DOHH2 (cell line): ENCODE data around the gene CACNB4.
"Not testable (repeated sequence)": the region's sequence is repeated elsewhere in the genome, so short reads cannot be mapped to it uniquely, and the experiment has no call there.

Source experiments
- H3F3A ChIP-seq: fragments of 200-600 bp; sonication (generic), shearing (Covaris generic); 2 replicates; pipeline ENCODE4 v1.6.0; 2016; ENCODE audit warnings: antibody characterized with exemption, mild to moderate bottlenecking; ENCODE audit not compliant: control insufficient read depth, insufficient read depth
- H3K27ac ChIP-seq: fragments of 200-600 bp; sonication (generic); 2 replicates; pipeline ENCODE4 v1.5.1; 2014; ENCODE audit warnings: low read depth, mild to moderate bottlenecking, low read length, moderate library complexity
- H3K27me3 ChIP-seq: fragments of 200-600 bp; sonication (generic); 2 replicates; pipeline ENCODE4 v1.6.1; 2014; ENCODE audit warnings: mild to moderate bottlenecking, low read length, mixed read lengths; ENCODE audit not compliant: control insufficient read depth
- H3K36me3 ChIP-seq: fragments of 200-600 bp; sonication (generic); 2 replicates; pipeline ENCODE4 v1.6.1; 2014; ENCODE audit warnings: mild to moderate bottlenecking, low read length, moderate library complexity, mixed read lengths; ENCODE audit not compliant: control insufficient read depth
- H3K4me1 ChIP-seq: fragments of 200-600 bp; sonication (generic); 2 replicates; pipeline ENCODE4 v1.6.1; 2014; ENCODE audit warnings: mild to moderate bottlenecking, low read length, mixed read lengths; ENCODE audit not compliant: control insufficient read depth
- H3K4me2 ChIP-seq: fragments of 200-600 bp; sonication (generic); 2 replicates; pipeline ENCODE4 v1.6.0; 2014; ENCODE audit warnings: mild to moderate bottlenecking, low read length, moderate library complexity
- H3K4me3 ChIP-seq: fragments of 200-600 bp; sonication (generic); 2 replicates; pipeline ENCODE4 v1.5.1; 2014; ENCODE audit warnings: mild to moderate bottlenecking, low read length, mixed read lengths
- H3K79me2 ChIP-seq: fragments of 200-600 bp; sonication (generic); 2 replicates; pipeline ENCODE4 v1.6.1; 2014; ENCODE audit warnings: mild to moderate bottlenecking, low read length, mixed read lengths; ENCODE audit not compliant: control insufficient read depth
- H3K9me2 ChIP-seq: fragments of 200-600 bp; sonication (generic); replicated peaks from 2 replicates; pipeline ENCODE4 v1.6.1; 2014; ENCODE audit warnings: mild to moderate bottlenecking, low read length, mixed read lengths; ENCODE audit not compliant: control insufficient read depth
- H3K9me3 ChIP-seq: fragments of 200-600 bp; sonication (generic); 2 replicates; pipeline ENCODE4 v1.6.1; 2014; ENCODE audit warnings: antibody characterized with exemption, low read length, mixed read lengths; ENCODE audit not compliant: control insufficient read depth, insufficient read depth
- H4K20me1 ChIP-seq: fragments of 200-600 bp; sonication (generic); 2 replicates; pipeline ENCODE4 v1.6.0; 2014; ENCODE audit warnings: low read depth, mild to moderate bottlenecking, antibody characterized with exemption, low read length, moderate library complexity; ENCODE audit not compliant: control insufficient read depth, insufficient read depth
- CTCF ChIP-seq: fragments of 200-600 bp; sonication (generic); IDR thresholded peaks from one replicate; pipeline ENCODE4 v1.5.1; 2014; ENCODE audit warnings: antibody characterized with exemption, mild to moderate bottlenecking, low read depth, low read length; ENCODE audit not compliant: poor library complexity, severe bottlenecking
- EZH2phosphoT487 ChIP-seq: fragments of 200-600 bp; sonication (generic); IDR thresholded peaks from 2 replicates; pipeline ENCODE4 v1.6.1; 2017; ENCODE audit warnings: borderline replicate concordance, mild to moderate bottlenecking, antibody characterized with exemption, low read length, moderate library complexity, mixed read lengths

CACNB4 gene

GRCh38 chr2:151945602-151946001, 153.2 kb downstream of the CACNB4 start:
- Histone ChIP-seq H3K36me3 (no peaks in the 10 kb centered on the region), H3K27ac (no peak overlapping the region)
- TF ChIP-seq CTCF, result no peak
- TF ChIP-seq EZH2phosphoT487, result no peak

DNA sequence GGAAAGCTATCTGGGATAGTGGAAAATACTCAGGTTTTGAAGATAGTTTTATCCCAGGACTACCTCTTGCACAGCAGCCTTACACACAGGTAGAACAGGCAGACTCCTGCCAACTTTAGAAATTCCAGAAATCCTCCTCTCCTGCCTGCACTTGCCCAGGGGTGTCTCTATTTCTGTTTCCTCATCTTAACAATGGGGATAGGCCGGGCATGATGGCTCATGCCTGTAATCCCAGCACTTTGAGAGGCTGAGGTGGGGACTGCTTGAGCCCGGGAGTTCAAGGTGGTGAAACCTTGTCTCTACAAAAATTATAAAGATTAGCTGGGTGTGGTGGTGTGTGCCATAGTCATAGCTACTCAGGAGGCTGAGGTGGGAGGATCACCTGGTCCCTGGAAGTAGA, 153.7 kb downstream of the CACNB4 start:
- Histone ChIP-seq H3K79me2 (no peaks in the 10 kb centered on the region), H3K9me2 (no peaks in the 10 kb centered on the region), H3K4me2 (no peak overlapping the region), H3F3A (no peaks in the 10 kb centered on the region), H3K9me3 (no peaks in the 10 kb centered on the region), H3K4me3 (no peak overlapping the region), H3K27ac (no peak overlapping the region), H3K4me1 (peaks cover 9% of the 10 kb centered on the region), H3K27me3 (no peaks in the 10 kb centered on the region), H3K36me3 (no peaks in the 10 kb centered on the region), H4K20me1 (no peaks in the 10 kb centered on the region)
- TF ChIP-seq EZH2phosphoT487 (no peak), CTCF (no peak)

More at GRCh38 chr2:151945602-151946001, 153.2 kb downstream of the CACNB4 start:
- Histone ChIP-seq H3K4me2 (no peak overlapping the region), H4K20me1 (no peaks in the 10 kb centered on the region), H3K9me2 (no peaks in the 10 kb centered on the region), H3K27me3 (no peaks in the 10 kb centered on the region), H3K4me3 (no peak overlapping the region), H3F3A (no peaks in the 10 kb centered on the region), H3K9me3 (no peaks in the 10 kb centered on the region), H3K79me2 (no peaks in the 10 kb centered on the region), H3K4me1 (peaks cover 9% of the 10 kb centered on the region)

DNA sequence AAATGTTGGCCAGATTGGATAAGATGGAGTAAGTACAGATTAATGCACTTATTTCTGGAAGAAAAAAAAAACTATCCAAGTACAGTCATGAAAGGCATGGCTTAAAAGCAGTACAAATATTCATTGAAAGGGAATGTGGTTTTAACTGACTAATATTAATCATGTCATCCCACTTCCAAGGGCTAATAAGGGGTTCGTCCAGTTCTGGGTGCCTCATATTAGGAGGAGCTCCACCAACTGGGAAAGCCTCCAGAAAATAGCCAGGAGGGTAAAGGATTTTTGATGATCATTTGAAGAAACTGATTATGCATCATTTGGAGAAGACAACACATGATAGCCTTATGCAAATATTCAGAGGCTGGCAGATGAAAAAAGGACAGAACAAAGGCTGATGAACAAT, 155.4 kb downstream of the CACNB4 start:
- no peak overlapping the region for H3K27ac ChIP-seq
- TF ChIP-seq EZH2phosphoT487, result no peak
- TF ChIP-seq CTCF, result no peak

DNA sequence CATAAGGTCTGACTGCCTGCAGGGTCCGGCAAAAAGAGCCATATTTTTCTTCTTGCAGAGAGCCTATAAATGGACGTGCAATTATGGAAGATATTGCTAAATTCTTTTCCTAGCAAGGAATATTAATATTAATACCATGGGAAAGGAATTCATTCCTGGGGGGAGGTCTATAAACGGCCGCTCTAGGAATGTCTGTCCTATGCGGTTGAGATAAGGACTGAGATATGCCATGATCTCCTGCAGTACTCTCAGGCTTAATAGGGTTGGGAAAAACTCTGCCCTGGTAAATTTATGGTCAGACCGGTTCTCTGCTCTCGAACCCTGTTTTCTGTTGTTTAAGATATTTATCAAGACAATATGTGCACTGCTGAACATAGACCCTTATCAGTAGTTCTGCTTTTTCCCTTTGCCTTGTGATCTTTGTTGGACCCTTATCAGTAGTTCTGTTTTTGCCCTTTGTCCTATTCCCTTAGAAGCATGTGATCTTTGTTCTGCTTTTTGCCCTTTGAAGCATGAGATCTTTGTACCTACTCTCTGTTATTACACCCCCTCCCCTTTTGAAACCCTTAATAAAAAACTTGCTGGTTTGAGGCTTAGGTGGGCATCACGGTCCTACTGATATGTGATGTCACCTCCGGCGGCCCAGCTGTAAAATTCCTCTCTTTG, 156.2 kb downstream of the CACNB4 start:
- not testable (repeated sequence) for H3K4me2 ChIP-seq, H3K4me3 ChIP-seq, H3K36me3 ChIP-seq, H3K79me2 ChIP-seq, H3F3A ChIP-seq, H3K9me2 ChIP-seq, H3K9me3 ChIP-seq, H3K4me1 ChIP-seq, H3K27me3 ChIP-seq, H4K20me1 ChIP-seq, H3K27ac ChIP-seq

More for the DNA sequence above, 155.4 kb downstream of the CACNB4 start:
- H3K27me3 ChIP-seq, result 0 out of 2 replicates have a peak, but pooled peaks cover 2% of the 10 kb centered on the region
- no peaks in the 10 kb centered on the region for H3F3A ChIP-seq
- H4K20me1 ChIP-seq, result no peaks in the 10 kb centered on the region
- no peaks in the 10 kb centered on the region for H3K9me3 ChIP-seq
- peaks cover 9% of the 10 kb centered on the region for H3K4me1 ChIP-seq
- no peaks in the 10 kb centered on the region for H3K36me3 ChIP-seq
- no peak overlapping the region for H3K4me3 ChIP-seq
- no peaks in the 10 kb centered on the region for H3K9me2 ChIP-seq
- no peak overlapping the region for H3K4me2 ChIP-seq
- H3K79me2 ChIP-seq, result no peaks in the 10 kb centered on the region
